ENCODE measurements around the gene SCMH1. TPM values are rescaled to one million over a fixed set of nuclear protein-coding genes. Genes with fewer than 3 reads are reported as not detected.
A peak's percentile ranks its signal among the peaks of the same experiment; 100 is the strongest.

SCMH1 gene
- total RNA-seq, 1 experiment from 2014 or later = 55.9 TPM

DNA sequence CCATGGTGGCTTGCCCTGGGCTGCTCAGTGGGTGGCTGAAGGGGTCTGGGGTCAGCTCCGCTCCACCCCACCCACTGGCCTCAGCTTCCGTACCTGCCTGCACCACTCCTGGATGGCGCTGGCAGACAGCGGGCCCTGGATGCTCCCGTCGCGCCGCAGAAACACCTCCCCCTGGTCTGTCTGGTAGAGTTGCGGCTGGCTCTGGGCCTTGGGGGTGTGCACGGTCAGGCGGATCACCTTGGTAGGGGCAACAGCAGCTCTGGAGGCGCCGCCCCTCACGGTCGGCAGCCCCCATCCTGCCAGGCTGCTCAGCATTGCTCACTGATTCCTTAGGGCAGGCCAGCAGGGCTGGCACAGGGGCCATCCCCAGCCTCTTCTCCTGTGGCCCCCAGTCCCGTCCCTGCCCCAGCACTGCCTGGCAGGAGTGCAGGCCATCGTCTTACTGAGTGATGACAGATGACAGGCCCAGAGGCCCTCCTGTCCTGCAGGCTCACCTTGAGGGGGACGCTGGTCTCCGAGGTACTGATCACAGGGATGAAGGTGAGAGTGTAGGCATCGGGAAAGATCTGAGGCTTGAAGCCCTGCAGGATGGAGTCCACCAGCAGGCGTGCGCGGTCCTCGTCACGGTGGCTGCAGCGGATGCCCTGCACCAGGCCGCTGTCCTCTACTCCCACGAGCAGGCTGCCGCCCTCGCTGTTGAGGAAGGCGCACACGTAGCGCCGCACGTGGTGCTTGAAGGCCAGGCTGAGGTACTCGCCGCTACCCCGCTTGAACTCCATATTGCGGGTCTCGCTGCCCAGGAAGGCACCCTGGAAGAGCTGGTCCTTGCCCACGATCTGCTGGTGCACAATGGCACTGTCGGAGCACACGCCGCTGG is 224.7 kb downstream of the SCMH1 start:
- ChIA-PET POLR2A (interaction anchor here (0.6 kb wide), 1 partner anchor 27 kb away, joined by 3 read pairs; no protein-coding TSS in a partner anchor), CTCF (no interaction called here)
- Mint-ChIP-seq H3K27ac (ENCODE audit: low read depth, unreplicated experiment) (no peak overlapping the region), H3K4me1 (ENCODE audit: insufficient read depth, unreplicated experiment) (peaks cover 7% of the 10 kb centered on the region), H3K4me3 (ENCODE audit: unreplicated experiment) (no peak overlapping the region), H3K9me3 (ENCODE audit: unreplicated experiment) (no peaks in the 10 kb centered on the region), H3K27me3 (ENCODE audit: insufficient read depth, unreplicated experiment) (no peaks in the 10 kb centered on the region), H3K36me3 (ENCODE audit: insufficient read depth, unreplicated experiment) (peaks cover 73% of the 10 kb centered on the region)
- DNase-seq (ENCODE audit: unreplicated experiment) = no peak
- intact Hi-C loops (cut with micrococcal nuclease) = no loop called here
- TF ChIP-seq, protein P1, sequence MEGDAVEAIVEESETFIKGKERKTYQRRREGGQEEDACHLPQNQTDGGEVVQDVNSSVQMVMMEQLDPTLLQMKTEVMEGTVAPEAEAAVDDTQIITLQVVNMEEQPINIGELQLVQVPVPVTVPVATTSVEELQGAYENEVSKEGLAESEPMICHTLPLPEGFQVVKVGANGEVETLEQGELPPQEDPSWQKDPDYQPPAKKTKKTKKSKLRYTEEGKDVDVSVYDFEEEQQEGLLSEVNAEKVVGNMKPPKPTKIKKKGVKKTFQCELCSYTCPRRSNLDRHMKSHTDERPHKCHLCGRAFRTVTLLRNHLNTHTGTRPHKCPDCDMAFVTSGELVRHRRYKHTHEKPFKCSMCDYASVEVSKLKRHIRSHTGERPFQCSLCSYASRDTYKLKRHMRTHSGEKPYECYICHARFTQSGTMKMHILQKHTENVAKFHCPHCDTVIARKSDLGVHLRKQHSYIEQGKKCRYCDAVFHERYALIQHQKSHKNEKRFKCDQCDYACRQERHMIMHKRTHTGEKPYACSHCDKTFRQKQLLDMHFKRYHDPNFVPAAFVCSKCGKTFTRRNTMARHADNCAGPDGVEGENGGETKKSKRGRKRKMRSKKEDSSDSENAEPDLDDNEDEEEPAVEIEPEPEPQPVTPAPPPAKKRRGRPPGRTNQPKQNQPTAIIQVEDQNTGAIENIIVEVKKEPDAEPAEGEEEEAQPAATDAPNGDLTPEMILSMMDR (IDR thresholded peaks at IDR 0.05; ENCODE audit: unreplicated experiment) = no peak
- no TSS peak for BruUV-seq (replicated peaks)

DNA sequence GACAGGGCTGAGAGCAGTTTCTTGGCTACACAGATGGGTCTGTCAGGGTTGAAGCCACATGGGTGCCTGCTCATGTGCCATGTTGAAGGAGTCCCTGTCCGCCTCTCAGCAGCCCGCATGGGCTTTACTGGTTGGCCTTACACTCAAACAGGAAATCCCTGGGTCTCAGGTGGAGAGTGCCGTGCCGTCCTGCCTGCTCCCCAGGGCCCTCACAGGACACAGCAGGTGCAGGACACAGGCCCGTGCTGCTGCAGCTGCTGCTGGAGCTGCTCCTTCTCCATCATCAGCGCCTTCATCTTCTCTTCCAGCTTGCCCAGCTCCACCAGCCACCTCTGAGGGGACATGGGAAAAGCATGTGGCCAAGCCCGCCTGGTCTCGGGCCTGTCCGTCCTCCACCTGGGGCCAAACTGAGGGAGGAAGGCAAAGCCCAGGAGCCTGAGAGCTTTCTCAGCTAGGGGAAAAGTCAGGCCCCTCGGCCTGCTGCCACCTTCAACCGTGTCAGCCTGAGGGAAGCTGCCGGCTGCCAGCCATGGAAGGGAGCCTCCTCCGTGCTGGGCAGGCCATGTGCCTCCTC is 226.1 kb downstream of the SCMH1 start:
- Mint-ChIP-seq H3K27ac (ENCODE audit: low read depth, unreplicated experiment) (peak overlapping the region; percentile 68), H3K27me3 (ENCODE audit: insufficient read depth, unreplicated experiment) (no peaks in the 10 kb centered on the region), H3K36me3 (ENCODE audit: insufficient read depth, unreplicated experiment) (peaks cover 76% of the 10 kb centered on the region), H3K4me3 (ENCODE audit: unreplicated experiment) (no peak overlapping the region), H3K4me1 (ENCODE audit: insufficient read depth, unreplicated experiment) (peaks cover 7% of the 10 kb centered on the region), H3K9me3 (ENCODE audit: unreplicated experiment) (no peaks in the 10 kb centered on the region)
- TF ChIP-seq, protein P1 (IDR thresholded peaks at IDR 0.05; ENCODE audit: unreplicated experiment) = no peak
- BruUV-seq (replicated peaks) = no TSS peak
- intact Hi-C loops (cut with micrococcal nuclease) = no loop called here
- ChIA-PET CTCF (no interaction called here), POLR2A (no interaction called here)
- no peak for DNase-seq (ENCODE audit: unreplicated experiment)

DNA sequence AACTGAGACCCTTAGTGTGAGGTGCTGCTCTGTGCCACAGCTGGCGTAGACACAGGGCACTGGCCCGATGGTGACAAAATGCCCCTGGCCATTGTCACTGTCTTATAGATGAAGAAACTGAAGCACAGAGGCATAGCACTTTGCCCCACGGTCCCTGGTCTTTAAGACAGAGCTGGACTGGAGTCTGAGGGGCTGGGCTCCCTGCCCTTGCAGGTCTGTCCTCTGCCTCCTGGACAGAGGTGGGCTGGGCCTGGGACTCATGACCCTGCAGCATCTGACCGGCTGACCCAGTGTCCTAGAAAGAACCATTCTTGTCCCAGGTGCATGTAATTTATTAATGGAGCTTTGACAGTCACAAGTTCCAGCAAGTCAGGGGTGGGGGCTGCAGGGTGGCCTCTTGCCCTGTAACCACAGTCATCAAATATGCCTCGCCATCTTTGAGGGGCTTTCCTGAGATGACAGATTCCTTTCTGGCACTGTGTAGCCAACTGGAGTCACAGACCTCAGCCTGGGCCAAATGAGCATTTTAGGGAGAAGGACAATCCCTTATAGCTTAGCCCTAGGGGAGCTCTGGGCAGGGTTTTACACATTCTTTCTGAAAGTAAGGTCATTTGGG is 226.7 kb downstream of the SCMH1 start:
- H3K4me1 Mint-ChIP-seq (ENCODE audit: insufficient read depth, unreplicated experiment) = peaks cover 2% of the 10 kb centered on the region
- TF ChIP-seq, protein P1 (IDR thresholded peaks at IDR 0.05; ENCODE audit: unreplicated experiment) = no peak
- intact Hi-C loops (cut with micrococcal nuclease) = no loop called here
- no peak overlapping the region for H3K4me3 Mint-ChIP-seq (ENCODE audit: unreplicated experiment)
- CTCF ChIA-PET = no interaction called here
- no peak for DNase-seq (ENCODE audit: unreplicated experiment)
- POLR2A ChIA-PET = interaction anchor here (0.6 kb wide), 1 partner anchor 19 kb away, joined by 3 read pairs; no protein-coding TSS in a partner anchor
- H3K27ac Mint-ChIP-seq (ENCODE audit: low read depth, unreplicated experiment) = no peak overlapping the region
- no peaks in the 10 kb centered on the region for H3K9me3 Mint-ChIP-seq (ENCODE audit: unreplicated experiment)
- no peaks in the 10 kb centered on the region for H3K27me3 Mint-ChIP-seq (ENCODE audit: insufficient read depth, unreplicated experiment)
- no TSS peak for BruUV-seq (replicated peaks)
- peaks cover 77% of the 10 kb centered on the region for H3K36me3 Mint-ChIP-seq (ENCODE audit: insufficient read depth, unreplicated experiment)

DNA sequence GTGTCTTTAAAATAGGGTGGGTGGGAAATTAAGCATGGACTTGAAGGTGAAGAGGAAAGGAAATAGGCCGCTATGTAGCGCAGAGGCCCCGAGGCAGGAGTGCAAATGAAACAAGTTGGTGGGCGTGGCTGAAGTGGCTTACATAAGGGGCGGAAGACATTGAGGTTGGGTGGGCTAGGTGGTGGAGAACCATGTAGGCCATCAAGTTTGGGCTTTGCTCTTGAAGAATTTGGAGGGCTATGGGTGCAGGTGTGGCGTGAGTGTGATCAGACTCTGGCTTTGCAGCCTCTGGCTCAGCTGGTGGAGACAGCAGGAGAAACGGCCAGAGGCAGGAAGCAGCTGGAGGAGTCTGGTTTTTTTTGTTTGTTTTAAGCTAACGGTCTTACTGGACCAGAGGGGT is 227.2 kb downstream of the SCMH1 start:
- CTCF ChIA-PET = no interaction called here
- H3K36me3 Mint-ChIP-seq (ENCODE audit: insufficient read depth, unreplicated experiment) = peaks cover 79% of the 10 kb centered on the region

More for the DNA sequence above, 227.2 kb downstream of the SCMH1 start:
- Mint-ChIP-seq H3K4me1 (ENCODE audit: insufficient read depth, unreplicated experiment) (no peaks in the 10 kb centered on the region), H3K4me3 (ENCODE audit: unreplicated experiment) (no peak overlapping the region), H3K27ac (ENCODE audit: low read depth, unreplicated experiment) (no peak overlapping the region), H3K9me3 (ENCODE audit: unreplicated experiment) (no peaks in the 10 kb centered on the region), H3K27me3 (ENCODE audit: insufficient read depth, unreplicated experiment) (no peaks in the 10 kb centered on the region)
- intact Hi-C loops (cut with micrococcal nuclease) = no loop called here
- POLR2A ChIA-PET = interaction anchor here (0.6 kb wide), 1 partner anchor 20 kb away, joined by 3 read pairs; no protein-coding TSS in a partner anchor
- TF ChIP-seq, protein P1 (IDR thresholded peaks at IDR 0.05; ENCODE audit: unreplicated experiment) = no peak
- no TSS peak for BruUV-seq (replicated peaks)
- DNase-seq (ENCODE audit: unreplicated experiment) = no peak
